Progenitor cell of endocrine pancreas (in vitro differentiated cells): ENCODE data around the gene ADGRB2. TPM values are rescaled to one million over a fixed set of nuclear protein-coding genes. Genes with fewer than 3 reads are reported as not detected.

Experiments used
- DNase-seq: peaks from one replicate; pipeline ENCODE4 v3.0.0; 2021; ENCODE audit warnings: low spot score; ENCODE audit not compliant: unreplicated experiment
- H3K27ac Mint-ChIP-seq: 2 replicates; pipeline ENCODE4 v1.8.0; 2021; ENCODE audit warnings: mild to moderate bottlenecking, moderate library complexity, mixed read lengths
- H3K27me3 Mint-ChIP-seq: 2 replicates; pipeline ENCODE4 v1.8.0; 2021; ENCODE audit warnings: mixed read lengths
- H3K36me3 Mint-ChIP-seq: 2 replicates; pipeline ENCODE4 v1.8.0; 2022; ENCODE audit warnings: mixed read lengths; ENCODE audit not compliant: insufficient read depth
- H3K4me1 Mint-ChIP-seq: 2 replicates; pipeline ENCODE4 v1.8.0; 2021; ENCODE audit warnings: low read depth, mixed read lengths
- H3K4me3 Mint-ChIP-seq: 2 replicates; pipeline ENCODE4 v1.8.0; 2021; ENCODE audit warnings: low read depth, mild to moderate bottlenecking, moderate library complexity, mixed read lengths
- H3K9me3 Mint-ChIP-seq: 2 replicates; pipeline ENCODE4 v1.8.0; 2021; ENCODE audit warnings: low read depth, mixed read lengths
- CTCF ChIP-seq: fragments of 200-600 bp; sonication (generic); IDR thresholded peaks from one replicate; pipeline ENCODE4 v1.5.0; 2021; ENCODE audit warnings: antibody characterized with exemption, mild to moderate bottlenecking; ENCODE audit not compliant: unreplicated experiment
- total RNA-seq: library from RNA; stranded (reverse); gene quantifications from 2 replicates; pipeline ENCODE4 v1.2.1, GENCODE V29; 2021

The ADGRB2 gene
- total RNA-seq, 1 donor from 2014 or later, result 5.5 TPM

GRCh38 chr1:31733389-31734219, 30.5 kb downstream of the ADGRB2 start:
- peaks cover 9% of the 10 kb centered on the region for H3K27me3 Mint-ChIP-seq
- H3K4me1 Mint-ChIP-seq, result no peaks in the 10 kb centered on the region
- H3K9me3 Mint-ChIP-seq, result no peaks in the 10 kb centered on the region
- H3K27ac Mint-ChIP-seq, result no peak overlapping the region
- H3K4me3 Mint-ChIP-seq, result no peak overlapping the region
- H3K36me3 Mint-ChIP-seq, result no peaks in the 10 kb centered on the region
- no peak for TF ChIP-seq CTCF
- no peak for DNase-seq

DNA sequence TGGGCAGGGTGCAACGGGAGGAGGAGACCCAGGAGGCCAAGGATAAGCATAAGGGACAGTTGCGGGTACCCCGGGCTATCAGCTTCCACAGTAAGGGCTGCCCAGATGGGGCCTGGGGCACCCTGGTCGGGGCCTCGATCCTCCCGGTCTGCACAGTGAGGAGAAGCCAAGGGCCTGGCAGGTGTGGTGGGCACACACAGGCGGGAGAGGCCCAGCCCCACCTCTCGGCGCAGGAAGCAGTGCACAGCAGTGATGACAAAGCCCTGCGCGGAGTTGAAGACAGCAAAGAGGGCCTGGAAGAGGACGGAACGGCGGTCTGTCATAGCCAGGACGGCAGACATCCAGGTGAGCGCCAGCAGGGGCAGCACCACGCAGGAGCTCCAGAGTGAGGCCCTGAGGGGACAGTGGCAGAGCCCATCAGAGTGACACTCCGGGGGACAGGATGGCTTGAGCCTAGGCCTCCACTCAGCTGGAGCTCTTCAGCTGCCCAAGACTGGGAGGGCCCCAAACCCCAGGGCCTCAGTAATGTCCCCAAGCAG, 31.3 kb downstream of the ADGRB2 start:
- TF ChIP-seq CTCF, result no peak
- no peak for DNase-seq
- no peaks in the 10 kb centered on the region for H3K9me3 Mint-ChIP-seq
- no peak overlapping the region for H3K4me3 Mint-ChIP-seq
- no peak overlapping the region for H3K27ac Mint-ChIP-seq
- H3K27me3 Mint-ChIP-seq, result peaks cover 9% of the 10 kb centered on the region
- H3K4me1 Mint-ChIP-seq, result no peaks in the 10 kb centered on the region
- H3K36me3 Mint-ChIP-seq, result no peaks in the 10 kb centered on the region

DNA sequence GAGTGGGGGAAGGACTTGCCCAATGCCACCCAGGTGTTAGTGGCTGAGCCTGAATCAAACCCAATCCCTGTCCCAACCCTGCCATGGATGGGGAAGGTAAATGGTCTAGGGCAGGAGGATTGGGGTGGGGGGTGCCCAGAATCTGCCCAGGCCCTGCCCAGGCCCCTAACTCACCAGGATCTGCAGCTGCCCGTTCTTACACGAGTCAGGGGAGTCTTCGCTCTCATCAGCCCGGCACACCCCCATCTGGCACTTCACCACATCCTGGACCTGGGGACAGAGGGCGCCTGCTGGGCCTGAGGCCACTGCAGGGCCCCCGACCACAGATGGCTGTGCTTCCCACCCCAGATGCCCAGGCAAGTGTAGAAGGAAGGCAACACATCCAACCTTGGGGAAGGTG, 31.8 kb downstream of the ADGRB2 start:
- DNase-seq, result no peak
- no peaks in the 10 kb centered on the region for H3K4me1 Mint-ChIP-seq
- H3K27ac Mint-ChIP-seq, result no peak overlapping the region
- no peak for TF ChIP-seq CTCF
- H3K36me3 Mint-ChIP-seq, result no peaks in the 10 kb centered on the region
- H3K9me3 Mint-ChIP-seq, result no peaks in the 10 kb centered on the region
- peaks cover 9% of the 10 kb centered on the region for H3K27me3 Mint-ChIP-seq
- H3K4me3 Mint-ChIP-seq, result no peak overlapping the region

DNA sequence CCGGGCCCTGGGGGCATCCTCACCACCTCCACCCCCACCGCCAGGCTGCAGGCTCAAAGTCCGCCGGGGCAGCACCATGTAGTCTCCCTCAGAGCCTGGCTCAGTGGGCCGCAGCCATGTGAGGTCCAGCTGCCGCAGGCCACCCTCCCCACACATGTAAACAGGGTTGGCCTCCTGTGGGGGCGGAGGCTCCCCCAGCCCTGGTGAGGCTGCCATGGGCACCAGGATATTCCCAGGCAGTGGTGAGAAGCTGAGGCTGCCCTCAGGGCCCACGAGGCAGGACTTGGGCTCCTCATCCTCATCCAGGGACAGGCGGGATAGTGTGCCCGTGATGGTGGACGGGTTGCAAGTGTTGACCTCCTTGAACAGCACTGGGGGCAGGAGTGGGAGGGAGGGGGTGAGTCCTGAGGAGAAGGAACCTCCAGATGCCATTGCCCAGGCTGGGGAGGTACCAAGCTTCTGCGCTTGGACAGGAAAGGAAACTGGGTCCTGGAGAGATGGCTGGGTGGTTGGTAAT, 33.0 kb downstream of the ADGRB2 start:
- Mint-ChIP-seq H3K27me3 (peaks cover 5% of the 10 kb centered on the region), H3K27ac (no peak overlapping the region), H3K4me1 (no peaks in the 10 kb centered on the region), H3K9me3 (no peaks in the 10 kb centered on the region), H3K36me3 (no peaks in the 10 kb centered on the region), H3K4me3 (no peak overlapping the region)
- no peak for TF ChIP-seq CTCF
- DNase-seq, result no peak

GRCh38 chr1:31730336-31731048, 33.6 kb downstream of the ADGRB2 start:
- no peaks in the 10 kb centered on the region for H3K36me3 Mint-ChIP-seq
- peaks cover 5% of the 10 kb centered on the region for H3K27me3 Mint-ChIP-seq
- H3K4me3 Mint-ChIP-seq, result no peak overlapping the region
- no peaks in the 10 kb centered on the region for H3K4me1 Mint-ChIP-seq
- no peaks in the 10 kb centered on the region for H3K9me3 Mint-ChIP-seq
- TF ChIP-seq CTCF, result no peak
- no peak overlapping the region for H3K27ac Mint-ChIP-seq
- no peak for DNase-seq
